Ascending aorta (tissue), 2 donors: ENCODE data around the gene NT5DC1. TPM values are rescaled to one million over a fixed set of nuclear protein-coding genes. Genes with fewer than 3 reads are reported as not detected.

Source experiments
- DNase-seq, 2 donors: peaks; one replicate each; pipeline ENCODE4 v3.0.0-alpha.2; 2019; ENCODE audit warnings: low spot score in 2 of 2
- H3K27ac ChIP-seq, 2 donors: fragments of 200-600 bp; sonication (generic); one replicate each; pipeline ENCODE4 v1.5.1; 2016 to 2017; ENCODE audit warnings: mild to moderate bottlenecking in 1 of 2
- H3K27me3 ChIP-seq: fragments of 200-600 bp; sonication (generic); one replicate; pipeline ENCODE4 v1.5.1; 2017
- H3K36me3 ChIP-seq, 2 donors: fragments of 200-600 bp; sonication (generic); one replicate each; pipeline ENCODE4 v1.5.1; 2016
- H3K4me1 ChIP-seq, 2 donors: fragments of 200-600 bp; sonication (generic); one replicate each; pipeline ENCODE4 v1.5.1; 2016 to 2017; ENCODE audit warnings: mild to moderate bottlenecking in 1 of 2
- H3K4me3 ChIP-seq, 2 donors: fragments of 200-600 bp; sonication (generic); one replicate each; pipeline ENCODE4 v1.5.1; 2016 to 2017; ENCODE audit warnings: mild to moderate bottlenecking in 1 of 2
- H3K9me3 ChIP-seq, 2 donors: fragments of 200-600 bp; sonication (generic); one replicate each; pipeline ENCODE4 v1.5.1; 2016
- CTCF ChIP-seq, 3 experiments: fragments of 200-600 bp in 2 of 3; fragments of 450-650 bp in 1 of 3; sonication (generic) in 2 of 3; IDR thresholded peaks; one replicate each; pipeline ENCODE4 v1.5.1; 2016 to 2019; ENCODE audit warnings: antibody characterized with exemption in 3 of 3, mild to moderate bottlenecking in 1 of 3, moderate library complexity in 1 of 3
- intact Hi-C: fragments of 100-400 bp; cut with DNase I; formaldehyde crosslinking; loops from one replicate; pipeline ENCODE4 v1.15.1; 2023
- total RNA-seq: library from RNA; depleted of rRNA; stranded (reverse); fragments of >200 nt; gene quantifications from one replicate; pipeline ENCODE4 v1.1.0, GENCODE V29; 2016

The NT5DC1 gene
- total RNA-seq, 1 donor from 2014 or later = 4.6 TPM

- Histone ChIP-seq H3K27me3 (no peaks in the 10 kb centered on the region), H3K36me3 (no peaks in the 10 kb centered on the region), H3K4me3 (no peak overlapping the region), H3K4me1 (no peaks in the 10 kb centered on the region), H3K27ac (no peak overlapping the region), H3K9me3 (no peaks in the 10 kb centered on the region)
- TF ChIP-seq CTCF (IDR thresholded peaks at IDR 0.05) = no peak
- no peak for DNase-seq
- intact Hi-C loops = no loop called here
Measured at GRCh38 chr6:116210750-116211425, 110.2 kb downstream of the NT5DC1 start.

- intact Hi-C loops = loop anchor here (5.0 kb wide), 2 partner anchors 63 to 348 kb away; partner anchors contain the start of gene TSPYL1
- H3K27ac ChIP-seq = no peak overlapping the region
- H3K9me3 ChIP-seq = no peaks in the 10 kb centered on the region
- H3K4me3 ChIP-seq = no peak overlapping the region
- H3K27me3 ChIP-seq = no peaks in the 10 kb centered on the region
- H3K4me1 ChIP-seq = no peaks in the 10 kb centered on the region
- no peaks in the 10 kb centered on the region for H3K36me3 ChIP-seq
- no peak for DNase-seq
- no peak for TF ChIP-seq CTCF (IDR thresholded peaks at IDR 0.05)
Measured at GRCh38 chr6:116214681-116215080, 114.0 kb downstream of the NT5DC1 start.

DNA sequence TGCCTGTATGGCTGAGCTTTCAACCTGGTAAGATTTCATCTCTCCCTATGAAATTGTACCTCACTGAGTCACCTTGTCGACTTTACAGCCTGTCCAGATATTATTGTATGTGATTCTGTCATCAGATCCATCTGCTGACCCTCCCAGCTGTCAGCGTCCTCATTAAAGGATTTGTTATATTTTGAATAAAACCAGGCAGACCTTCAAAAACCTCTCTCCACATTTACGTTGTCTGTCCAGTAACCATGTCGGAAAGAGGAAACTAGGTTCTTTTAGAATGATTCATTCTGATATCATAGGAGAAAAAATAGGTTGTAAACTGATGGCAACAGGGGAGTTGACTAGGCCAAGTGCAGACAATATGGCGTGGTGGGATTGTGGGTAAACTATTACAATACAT, 114.8 kb downstream of the NT5DC1 start:
- H3K27ac ChIP-seq = no peak overlapping the region
- no peaks in the 10 kb centered on the region for H3K4me1 ChIP-seq
- H3K4me3 ChIP-seq = no peak overlapping the region
- no peak for TF ChIP-seq CTCF (IDR thresholded peaks at IDR 0.05)
- intact Hi-C loops = loop anchor here (5.0 kb wide), 2 partner anchors 62 to 347 kb away; partner anchors contain the start of gene TSPYL1
- H3K9me3 ChIP-seq = no peaks in the 10 kb centered on the region
- DNase-seq = no peak
- H3K36me3 ChIP-seq = no peaks in the 10 kb centered on the region
- H3K27me3 ChIP-seq = no peaks in the 10 kb centered on the region

DNA sequence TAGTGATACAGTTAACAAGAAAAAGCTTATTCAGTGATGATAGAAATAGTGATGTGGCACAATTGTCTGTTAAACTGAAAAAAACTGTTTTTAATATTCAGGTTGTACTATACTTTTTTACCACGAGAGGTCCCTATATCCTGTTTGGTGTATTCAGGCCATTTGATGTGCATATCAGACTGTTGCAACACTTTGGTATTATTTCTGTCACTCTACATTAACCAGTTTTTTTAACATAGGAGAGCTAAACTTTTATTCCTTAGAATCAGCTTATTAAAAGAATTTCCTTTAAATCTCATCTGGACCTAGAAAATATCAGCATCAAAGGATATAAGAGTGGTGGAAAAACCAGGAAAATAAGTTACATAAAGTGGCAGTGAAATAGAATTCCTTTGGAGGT, 116.4 kb downstream of the NT5DC1 start:
- intact Hi-C loops = loop anchor here (5.0 kb wide), 2 partner anchors 60 to 345 kb away; partner anchors contain the start of gene TSPYL1

DNA sequence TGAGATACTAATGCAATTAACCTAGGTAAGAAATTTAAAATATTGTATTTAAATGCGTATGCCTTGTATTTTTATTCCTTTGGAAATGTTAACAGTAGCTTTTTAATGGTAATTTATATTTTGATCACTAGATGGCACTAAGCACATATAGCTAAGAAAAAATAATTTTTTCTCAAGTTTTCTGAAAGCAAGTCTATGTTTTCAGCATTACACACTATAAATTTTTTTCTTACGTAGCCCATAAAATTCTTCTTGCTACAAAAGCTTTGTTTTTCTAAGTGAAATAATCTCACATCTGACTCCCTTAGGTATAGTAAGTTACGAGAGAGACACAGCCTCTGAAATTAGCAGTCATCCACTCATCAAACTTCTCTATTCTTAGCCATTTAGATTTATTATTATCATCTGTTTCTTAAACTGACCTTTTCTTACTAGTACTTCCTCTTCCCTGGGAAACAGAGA, 117.5 kb downstream of the NT5DC1 start:
- no peak overlapping the region for H3K27ac ChIP-seq
- no peaks in the 10 kb centered on the region for H3K9me3 ChIP-seq
- intact Hi-C loops = loop anchor here (5.0 kb wide), 2 partner anchors 59 to 344 kb away; partner anchors contain the start of gene TSPYL1
- H3K4me1 ChIP-seq = no peaks in the 10 kb centered on the region
- H3K4me3 ChIP-seq = no peak overlapping the region
- no peaks in the 10 kb centered on the region for H3K27me3 ChIP-seq
- TF ChIP-seq CTCF (IDR thresholded peaks at IDR 0.05) = peak in 2 of 3 experiments; percentile 50 to 61
- H3K36me3 ChIP-seq = peaks cover 5 to 6% of the 10 kb centered on the region in 2 donors
- DNase-seq = no peak

More for the DNA sequence above, 116.4 kb downstream of the NT5DC1 start:
- no peaks in the 10 kb centered on the region for H3K9me3 ChIP-seq
- no peak overlapping the region for H3K4me3 ChIP-seq
- H3K4me1 ChIP-seq = no peaks in the 10 kb centered on the region
- no peak overlapping the region for H3K27ac ChIP-seq
- no peak for DNase-seq
- TF ChIP-seq CTCF (IDR thresholded peaks at IDR 0.05) = peak; percentile 15 to 56 (median 47)
- H3K36me3 ChIP-seq = peaks cover 0 to 5% of the 10 kb centered on the region in 2 donors
- H3K27me3 ChIP-seq = no peaks in the 10 kb centered on the region
